Natural killer cell (primary cell): ENCODE measurements around the gene WIPF3. TPM values are rescaled to one million over a fixed set of nuclear protein-coding genes. Genes with fewer than 3 reads are reported as not detected.

Experiments
- ATAC-seq, 3 donors: fragments of 150-1000 bp in 2 of 3; fragments of 200-7000 bp in 1 of 3; cut with Tn5 transposase; 1 replicate in 1 of 3; 2 replicates in 2 of 3; pipeline ENCODE4 v1.10.0; 2021; ENCODE audit warnings: mild to moderate bottlenecking in 2 of 3, moderate library complexity in 2 of 3
- DNase-seq, 2 donors: peaks; one replicate each; pipeline versions ENCODE4 v3.0.0 to v3.0.0-alpha.2; 2013 to 2021; ENCODE audit warnings: mixed read lengths in 1 of 2
- H3K27ac ChIP-seq: one replicate; pipeline ENCODE4 v1.5.1; 2013; ENCODE audit warnings: mild to moderate bottlenecking, low read length
- H3K27me3 ChIP-seq: one replicate; pipeline ENCODE4 v1.6.1; 2013; ENCODE audit warnings: low read length; ENCODE audit not compliant: control insufficient read depth, insufficient read depth
- H3K36me3 ChIP-seq: one replicate; pipeline ENCODE4 v1.6.1; 2013; ENCODE audit warnings: low read length; ENCODE audit not compliant: control insufficient read depth, insufficient read depth
- H3K4me1 ChIP-seq: one replicate; pipeline ENCODE4 v1.6.1; 2013; ENCODE audit warnings: low read length; ENCODE audit not compliant: control insufficient read depth, insufficient read depth
- H3K4me3 ChIP-seq: one replicate; pipeline ENCODE4 v1.5.1; 2013; ENCODE audit warnings: low read length
- H3K9me3 ChIP-seq: one replicate; pipeline ENCODE4 v1.6.1; 2013; ENCODE audit warnings: low read length; ENCODE audit not compliant: control insufficient read depth, insufficient read depth
- H3K27ac Mint-ChIP-seq, 2 donors: one replicate each; pipeline ENCODE4 v1.8.0; 2022; ENCODE audit warnings: mild to moderate bottlenecking in 2 of 2, mixed read lengths in 2 of 2, moderate library complexity in 1 of 2
- H3K27me3 Mint-ChIP-seq, 2 donors: one replicate each; pipeline ENCODE4 v1.8.0; 2022; ENCODE audit warnings: low read depth in 2 of 2, mixed read lengths in 2 of 2
- H3K36me3 Mint-ChIP-seq: one replicate; pipeline ENCODE4 v1.8.0; 2022; ENCODE audit warnings: mixed read lengths
- H3K4me1 Mint-ChIP-seq, 2 donors: one replicate each; pipeline ENCODE4 v1.8.0; 2022; ENCODE audit warnings: mixed read lengths in 2 of 2
- H3K4me3 Mint-ChIP-seq: one replicate; pipeline ENCODE4 v1.8.0; 2022; ENCODE audit warnings: mild to moderate bottlenecking, moderate library complexity, mixed read lengths
- H3K9me3 Mint-ChIP-seq, 2 donors: one replicate each; pipeline ENCODE4 v1.8.0; 2022; ENCODE audit warnings: mixed read lengths in 2 of 2
- WGBS: methylation state at CpG from one replicate; pipeline ENCODE4 v1.1.7; 2013; ENCODE audit warnings: missing lambda C conversion rate; ENCODE audit not compliant: insufficient coverage; 5-methylcytosine and 5-hydroxymethylcytosine counted together
- intact Hi-C: fragments of 100-400 bp; cut with micrococcal nuclease; formaldehyde crosslinking; loops from one replicate; pipeline ENCODE4 v1.14.2; 2022
- total RNA-seq, 4 donors: library from RNA; stranded (reverse); fragments of 120-200 nt in 1 of 4; gene quantifications; one replicate each; pipeline versions ENCODE4 v1.2.3 to v1.2.4, GENCODE V29; 2013 to 2022
- TF ChIP-seq, protein P1 (sequence below): fragments of 200-600 bp; IDR thresholded peaks from one replicate; pipeline ENCODE4 v1.8.0; 2022; ENCODE audit warnings: antibody characterized with exemption

WIPF3 gene
- total RNA-seq, 3 donors from 2014 or later (not counting 1 experiment from before 2014, with no cell fraction given), result not detected

DNA sequence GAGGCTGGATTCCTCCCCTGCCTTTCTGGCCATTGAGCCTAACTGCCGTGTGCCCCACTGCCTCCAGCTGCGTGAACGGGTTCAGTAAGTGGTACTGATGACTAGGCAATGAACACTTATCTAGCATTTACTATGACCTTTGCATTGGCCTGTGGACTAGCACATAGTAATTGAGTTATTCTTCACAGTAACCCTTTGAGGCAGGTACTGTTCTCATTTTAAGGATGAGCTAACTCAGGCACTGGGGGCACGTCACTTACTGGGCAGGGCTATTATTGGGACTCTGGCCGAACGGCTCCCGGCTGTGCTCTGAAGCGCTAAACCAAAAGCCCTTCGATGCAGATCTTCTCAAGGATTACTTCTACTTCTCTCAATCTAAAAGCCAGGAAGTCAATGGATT, 38.3 kb downstream of the WIPF3 start:
- H3K4me1 ChIP-seq, result no peaks in the 10 kb centered on the region
- H3K36me3 Mint-ChIP-seq, result no peaks in the 10 kb centered on the region
- no peaks in the 10 kb centered on the region for H3K9me3 Mint-ChIP-seq
- no peak overlapping the region for H3K27ac Mint-ChIP-seq
- H3K4me3 Mint-ChIP-seq, result no peak overlapping the region
- no peaks in the 10 kb centered on the region for H3K27me3 ChIP-seq
- DNase-seq, result no peak
- H3K36me3 ChIP-seq, result no peaks in the 10 kb centered on the region
- intact Hi-C loops, result no loop called here
- H3K4me3 ChIP-seq, result no peak overlapping the region
- TF ChIP-seq, protein P1, sequence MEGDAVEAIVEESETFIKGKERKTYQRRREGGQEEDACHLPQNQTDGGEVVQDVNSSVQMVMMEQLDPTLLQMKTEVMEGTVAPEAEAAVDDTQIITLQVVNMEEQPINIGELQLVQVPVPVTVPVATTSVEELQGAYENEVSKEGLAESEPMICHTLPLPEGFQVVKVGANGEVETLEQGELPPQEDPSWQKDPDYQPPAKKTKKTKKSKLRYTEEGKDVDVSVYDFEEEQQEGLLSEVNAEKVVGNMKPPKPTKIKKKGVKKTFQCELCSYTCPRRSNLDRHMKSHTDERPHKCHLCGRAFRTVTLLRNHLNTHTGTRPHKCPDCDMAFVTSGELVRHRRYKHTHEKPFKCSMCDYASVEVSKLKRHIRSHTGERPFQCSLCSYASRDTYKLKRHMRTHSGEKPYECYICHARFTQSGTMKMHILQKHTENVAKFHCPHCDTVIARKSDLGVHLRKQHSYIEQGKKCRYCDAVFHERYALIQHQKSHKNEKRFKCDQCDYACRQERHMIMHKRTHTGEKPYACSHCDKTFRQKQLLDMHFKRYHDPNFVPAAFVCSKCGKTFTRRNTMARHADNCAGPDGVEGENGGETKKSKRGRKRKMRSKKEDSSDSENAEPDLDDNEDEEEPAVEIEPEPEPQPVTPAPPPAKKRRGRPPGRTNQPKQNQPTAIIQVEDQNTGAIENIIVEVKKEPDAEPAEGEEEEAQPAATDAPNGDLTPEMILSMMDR, result no peak
- H3K27ac ChIP-seq, result no peak overlapping the region
- H3K4me1 Mint-ChIP-seq, result no peaks in the 10 kb centered on the region
- 95% methylated on average over 9 of the region's 9 CpGs for WGBS
- H3K9me3 ChIP-seq, result no peaks in the 10 kb centered on the region
- ATAC-seq, result no peak
- peaks cover 8 to 37% of the 10 kb centered on the region in 2 donors for H3K27me3 Mint-ChIP-seq

DNA sequence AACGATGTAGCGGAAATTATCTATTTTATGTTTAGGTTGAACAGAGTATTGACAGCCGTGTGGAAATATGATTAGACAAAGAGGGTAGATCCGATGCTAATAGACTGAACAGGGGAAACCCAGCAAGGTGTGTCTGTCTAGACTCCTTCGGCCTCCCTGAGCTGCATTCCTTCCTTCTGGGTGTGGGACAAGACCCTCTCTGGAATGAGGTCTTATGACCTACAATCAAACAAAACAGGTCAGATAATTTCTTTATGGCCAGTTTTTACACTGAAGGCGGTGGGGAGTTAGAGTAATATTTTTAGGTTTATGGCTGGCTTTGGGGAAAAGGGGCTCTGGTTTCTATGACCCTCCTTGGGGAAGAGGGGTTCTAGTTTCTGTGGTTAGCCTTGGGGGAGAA, 41.2 kb downstream of the WIPF3 start:
- Mint-ChIP-seq H3K27ac (no peak overlapping the region), H3K9me3 (no peaks in the 10 kb centered on the region), H3K27me3 (peaks cover 9 to 35% of the 10 kb centered on the region in 2 donors), H3K36me3 (no peaks in the 10 kb centered on the region), H3K4me3 (no peak overlapping the region), H3K4me1 (no peaks in the 10 kb centered on the region)
- H3K4me3 ChIP-seq, result no peak overlapping the region
- ATAC-seq, result no peak
- WGBS, result 91% methylated on average over 6 of the region's 6 CpGs
- H3K27me3 ChIP-seq, result no peaks in the 10 kb centered on the region
- TF ChIP-seq, protein P1, result no peak
- intact Hi-C loops, result no loop called here
- no peak overlapping the region for H3K27ac ChIP-seq
- DNase-seq, result no peak
- H3K4me1 ChIP-seq, result no peaks in the 10 kb centered on the region
- no peaks in the 10 kb centered on the region for H3K36me3 ChIP-seq
- H3K9me3 ChIP-seq, result no peaks in the 10 kb centered on the region

DNA sequence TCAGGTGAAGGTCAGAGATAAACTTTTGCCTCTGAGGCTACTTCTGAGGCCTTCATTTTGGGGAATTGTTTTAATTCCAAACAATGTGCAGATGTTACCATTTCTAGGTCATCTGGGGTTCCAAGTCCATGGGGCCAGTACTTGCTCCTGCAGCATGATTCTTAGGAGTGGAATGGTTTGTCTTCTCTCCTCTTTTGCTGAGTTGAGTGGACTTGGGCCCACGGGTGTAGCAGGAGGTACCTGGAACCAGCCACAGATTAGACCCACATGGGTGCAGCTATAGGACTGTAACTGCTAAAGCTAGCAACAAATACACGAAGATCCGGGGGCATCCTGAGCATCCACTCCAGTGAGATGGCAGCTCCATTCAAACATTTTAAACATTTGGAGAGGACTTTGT, 41.6 kb downstream of the WIPF3 start:
- no peak for ATAC-seq
- no peak for DNase-seq
- Mint-ChIP-seq H3K36me3 (no peaks in the 10 kb centered on the region), H3K27me3 (peaks cover 13 to 31% of the 10 kb centered on the region in 2 donors), H3K4me1 (no peaks in the 10 kb centered on the region), H3K9me3 (no peaks in the 10 kb centered on the region), H3K27ac (no peak overlapping the region), H3K4me3 (no peak overlapping the region)
- H3K9me3 ChIP-seq, result no peaks in the 10 kb centered on the region
- no peak overlapping the region for H3K27ac ChIP-seq
- no peaks in the 10 kb centered on the region for H3K27me3 ChIP-seq
- no peaks in the 10 kb centered on the region for H3K36me3 ChIP-seq
- H3K4me1 ChIP-seq, result no peaks in the 10 kb centered on the region
- intact Hi-C loops, result no loop called here
- TF ChIP-seq, protein P1, result no peak
- WGBS, result 88% methylated on average over 3 of the region's 3 CpGs
- no peak overlapping the region for H3K4me3 ChIP-seq

DNA sequence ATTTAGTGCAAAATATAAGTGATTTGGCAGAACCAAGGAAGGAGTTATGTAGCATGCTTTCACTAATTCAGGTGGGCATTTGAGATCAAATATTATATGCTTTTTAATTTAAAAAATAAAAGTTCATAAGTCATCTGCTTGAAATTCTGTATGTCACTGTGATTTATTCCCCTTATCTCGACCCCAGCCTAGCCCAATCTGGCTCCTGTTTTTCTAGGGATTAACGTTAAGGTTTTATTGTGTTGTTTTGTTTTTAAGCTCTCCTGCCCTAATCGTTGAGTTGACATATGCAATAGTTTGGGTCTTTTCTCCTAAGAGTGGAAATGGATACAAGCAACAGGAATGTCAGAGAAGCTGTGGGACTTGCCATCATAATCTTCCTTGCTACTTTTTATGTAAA, 42.6 kb downstream of the WIPF3 start:
- H3K27ac ChIP-seq, result no peak overlapping the region
- H3K27me3 ChIP-seq, result no peaks in the 10 kb centered on the region
- Mint-ChIP-seq H3K36me3 (no peaks in the 10 kb centered on the region), H3K27ac (no peak overlapping the region), H3K27me3 (peaks cover 13 to 28% of the 10 kb centered on the region in 2 donors), H3K9me3 (no peaks in the 10 kb centered on the region), H3K4me3 (no peak overlapping the region), H3K4me1 (no peaks in the 10 kb centered on the region)
- ATAC-seq, result no peak
- H3K4me3 ChIP-seq, result no peak overlapping the region
- 84% methylated on average over 3 of the region's 3 CpGs for WGBS
- TF ChIP-seq, protein P1, result no peak
- intact Hi-C loops, result no loop called here
- no peaks in the 10 kb centered on the region for H3K36me3 ChIP-seq
- DNase-seq, result no peak
- H3K9me3 ChIP-seq, result no peaks in the 10 kb centered on the region
- no peaks in the 10 kb centered on the region for H3K4me1 ChIP-seq
